B cell (primary cell): ENCODE results near the gene KRCC1. TPM values are rescaled to one million over a fixed set of nuclear protein-coding genes. Genes with fewer than 3 reads are reported as not detected.

Source experiments
- ATAC-seq: fragments of 200-7000 bp; cut with Tn5 transposase; one replicate; pipeline ENCODE4 v1.10.0; 2021; ENCODE audit warnings: low read depth, mild to moderate bottlenecking, moderate number of reproducible peaks, moderate library complexity
- CTCF ChIA-PET: fragments of 350-600 bp; sonication (Branson Sonifier 250); formaldehyde crosslinking; loops from one replicate; lab custom pipeline; 2021; ENCODE audit warnings: antibody characterized with exemption, inconsistent platforms; lab: Charles Lee
- POLR2A ChIA-PET: fragments of 350-600 bp; sonication (Branson Sonifier 250); formaldehyde crosslinking; loops from one replicate; lab custom pipeline; 2021; ENCODE audit warnings: antibody characterized with exemption; lab: Charles Lee
- DNase-seq: peaks from one replicate; pipeline ENCODE4 v3.0.0; 2013
- H2AFZ ChIP-seq: 2 replicates; pipeline ENCODE4 v1.6.1; 2012; ENCODE audit warnings: mild to moderate bottlenecking, low read depth, low read length; ENCODE audit not compliant: insufficient read depth, poor library complexity, severe bottlenecking
- H3K27ac ChIP-seq, 2 donors: 1 replicate in 1 of 2; 2 replicates in 1 of 2; pipeline ENCODE4 v1.5.1; 2012 to 2013; ENCODE audit warnings: low read length in 2 of 2, mild to moderate bottlenecking in 2 of 2, moderate library complexity in 1 of 2
- H3K27me3 ChIP-seq, 4 experiments: fragments of 200-600 bp in 1 of 4; sonication (generic) in 1 of 4; replicated peaks in 1 of 4; 1 replicate in 2 of 4; 2 replicates in 2 of 4; pipeline versions ENCODE4 v1.6.1 to v1.7.0; 2013 to 2016; ENCODE audit warnings: low read length in 3 of 4, mild to moderate bottlenecking in 2 of 4, mixed read lengths in 1 of 4, moderate library complexity in 1 of 4; ENCODE audit not compliant: insufficient read depth in 4 of 4, control insufficient read depth in 3 of 4; ENCODE audit errors: control extremely low read depth in 1 of 4
- H3K36me3 ChIP-seq, 2 experiments: replicated peaks in 1 of 2; 1 replicate in 1 of 2; 2 replicates in 1 of 2; pipeline versions ENCODE4 v1.6.1 to v1.7.1; 2013; ENCODE audit warnings: low read length in 1 of 2; ENCODE audit not compliant: insufficient read depth in 2 of 2, control insufficient read depth in 1 of 2; ENCODE audit errors: control extremely low read depth in 1 of 2, extremely low read depth in 1 of 2
- H3K4me1 ChIP-seq, 2 donors: fragments of 200-600 bp in 1 of 2; sonication (generic) in 1 of 2; 1 replicate in 1 of 2; 2 replicates in 1 of 2; pipeline versions ENCODE4 v1.5.1 to v1.6.1; 2013 to 2017; ENCODE audit warnings: low read length in 2 of 2; ENCODE audit not compliant: control insufficient read depth in 2 of 2, insufficient read depth in 2 of 2
- H3K4me2 ChIP-seq: replicated peaks from 2 replicates; pipeline ENCODE3; 2012; ENCODE audit warnings: mild to moderate bottlenecking, low read depth, low read length; ENCODE audit not compliant: poor library complexity, severe bottlenecking
- H3K4me3 ChIP-seq, 5 experiments: fragments of 200-600 bp in 1 of 5; sonication (generic) in 1 of 5; 1 replicate in 3 of 5; 2 replicates in 2 of 5; pipeline versions ENCODE4 v1.5.1 to v1.7.0; 2011 to 2016; ENCODE audit warnings: low read length in 4 of 5, mild to moderate bottlenecking in 4 of 5, low read depth in 2 of 5, control low read depth in 1 of 5, moderate library complexity in 1 of 5; ENCODE audit not compliant: insufficient read depth in 1 of 5; ENCODE audit errors: control extremely low read depth in 1 of 5, extremely low read depth in 1 of 5
- H3K79me2 ChIP-seq: fragments of 200-600 bp; sonication (generic); one replicate; pipeline ENCODE4 v1.6.0; 2016; ENCODE audit warnings: low read length; ENCODE audit not compliant: control insufficient read depth, insufficient read depth
- H3K9ac ChIP-seq: fragments of 200-600 bp; sonication (generic); 2 replicates; pipeline ENCODE4 v1.6.1; 2017; ENCODE audit warnings: mild to moderate bottlenecking, low read length, moderate library complexity
- H3K9me3 ChIP-seq, 3 donors: one replicate each; pipeline versions ENCODE4 v1.6.1 to v1.7.1; 2013; ENCODE audit warnings: low read length in 2 of 3; ENCODE audit not compliant: control insufficient read depth in 2 of 3, insufficient read depth in 1 of 3; ENCODE audit errors: control extremely low read depth in 1 of 3
- H4K20me1 ChIP-seq: 2 replicates; pipeline ENCODE4 v1.6.0; 2012; ENCODE audit warnings: mild to moderate bottlenecking, low read length; ENCODE audit not compliant: insufficient read depth, control insufficient read depth, poor library complexity, severe bottlenecking
- H3K27ac Mint-ChIP-seq: one replicate; pipeline ENCODE4 v1.8.0; 2021; ENCODE audit warnings: mixed read lengths
- H3K27me3 Mint-ChIP-seq: one replicate; pipeline ENCODE4 v1.8.0; 2021; ENCODE audit warnings: mixed read lengths
- H3K4me1 Mint-ChIP-seq: one replicate; pipeline ENCODE4 v1.8.0; 2021; ENCODE audit warnings: mixed read lengths
- H3K4me3 Mint-ChIP-seq: one replicate; pipeline ENCODE4 v1.8.0; 2021; ENCODE audit warnings: mixed read lengths
- H3K9me3 Mint-ChIP-seq: one replicate; pipeline ENCODE4 v1.8.0; 2022; ENCODE audit warnings: mixed read lengths; ENCODE audit not compliant: insufficient read depth
- EZH2 ChIP-seq: IDR thresholded peaks from 2 replicates; pipeline ENCODE4 v1.6.1; 2012; ENCODE audit warnings: borderline replicate concordance, low read depth, mild to moderate bottlenecking, moderate library complexity, low read length; ENCODE audit not compliant: insufficient read depth, poor library complexity, severe bottlenecking
- WGBS: methylation state at CpG from one replicate; pipeline ENCODE4 v1.1.5; 2013; ENCODE audit warnings: missing lambda C conversion rate; ENCODE audit not compliant: insufficient coverage; 5-methylcytosine and 5-hydroxymethylcytosine counted together
- intact Hi-C: fragments of 100-400 bp; cut with micrococcal nuclease; formaldehyde crosslinking; loops from one replicate; pipeline ENCODE4 v1.10.0; 2022
- polyA plus RNA-seq: library from polyadenylated mRNA; depleted of rRNA; stranded (reverse); fragments of >200 nt; gene quantifications from 2 replicates; pipeline ENCODE4 v1.2.3, GENCODE V29; 2012
- total RNA-seq, 2 donors: library from RNA; stranded (reverse); fragments of 120-200 nt in 1 of 2; gene quantifications; 1 replicate in 1 of 2; 2 replicates in 1 of 2; pipeline versions ENCODE4 v1.2.3 to v1.2.4, GENCODE V29; 2013 to 2022
- TF ChIP-seq, protein P1 (sequence below): fragments of 200-600 bp; IDR thresholded peaks from one replicate; pipeline ENCODE4 v1.8.0; 2022; ENCODE audit warnings: antibody characterized with exemption, mild to moderate bottlenecking

KRCC1 gene
- total and polyA plus RNA-seq, 2 donors (not counting 1 experiment from before 2014, with no cell fraction given) = 11.9 to 27.2 TPM

DNA sequence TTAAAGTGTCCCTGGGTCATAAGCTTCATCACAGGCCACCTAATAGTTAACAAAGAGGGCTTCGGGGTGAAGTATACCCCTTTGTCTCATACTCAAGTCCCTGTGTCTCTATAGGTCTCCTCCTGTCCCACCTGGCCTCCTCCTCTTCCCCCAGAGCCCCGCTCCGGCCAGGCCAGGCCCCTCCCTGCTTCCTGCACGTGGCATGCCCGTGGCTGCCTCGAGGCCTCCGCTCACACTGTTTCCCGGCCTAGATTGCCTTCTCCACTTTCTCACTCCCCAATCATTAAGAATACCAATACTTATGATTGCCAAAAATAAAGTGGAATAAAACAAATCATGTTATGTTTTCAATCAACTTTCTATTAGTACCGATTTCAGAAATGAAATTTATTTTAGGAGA is 30.8 kb upstream of the KRCC1 start:
- no peaks in the 10 kb centered on the region for H3K9me3 ChIP-seq
- CTCF ChIA-PET = no interaction called here
- 79% methylated on average over 3 of the region's 9 CpGs for WGBS
- TF ChIP-seq, protein P1, sequence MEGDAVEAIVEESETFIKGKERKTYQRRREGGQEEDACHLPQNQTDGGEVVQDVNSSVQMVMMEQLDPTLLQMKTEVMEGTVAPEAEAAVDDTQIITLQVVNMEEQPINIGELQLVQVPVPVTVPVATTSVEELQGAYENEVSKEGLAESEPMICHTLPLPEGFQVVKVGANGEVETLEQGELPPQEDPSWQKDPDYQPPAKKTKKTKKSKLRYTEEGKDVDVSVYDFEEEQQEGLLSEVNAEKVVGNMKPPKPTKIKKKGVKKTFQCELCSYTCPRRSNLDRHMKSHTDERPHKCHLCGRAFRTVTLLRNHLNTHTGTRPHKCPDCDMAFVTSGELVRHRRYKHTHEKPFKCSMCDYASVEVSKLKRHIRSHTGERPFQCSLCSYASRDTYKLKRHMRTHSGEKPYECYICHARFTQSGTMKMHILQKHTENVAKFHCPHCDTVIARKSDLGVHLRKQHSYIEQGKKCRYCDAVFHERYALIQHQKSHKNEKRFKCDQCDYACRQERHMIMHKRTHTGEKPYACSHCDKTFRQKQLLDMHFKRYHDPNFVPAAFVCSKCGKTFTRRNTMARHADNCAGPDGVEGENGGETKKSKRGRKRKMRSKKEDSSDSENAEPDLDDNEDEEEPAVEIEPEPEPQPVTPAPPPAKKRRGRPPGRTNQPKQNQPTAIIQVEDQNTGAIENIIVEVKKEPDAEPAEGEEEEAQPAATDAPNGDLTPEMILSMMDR = no peak
- TF ChIP-seq EZH2 = no peak
- intact Hi-C loops = no loop called here
- no peaks in the 10 kb centered on the region for H4K20me1 ChIP-seq
- H3K9ac ChIP-seq = no peak overlapping the region
- H3K4me1 ChIP-seq = peaks cover 9 to 15% of the 10 kb centered on the region in 2 donors
- peaks cover 4% of the 10 kb centered on the region for H3K27me3 Mint-ChIP-seq
- DNase-seq (no peak), ATAC-seq (no peak)
- H3K27ac Mint-ChIP-seq = no peak overlapping the region
- no peak overlapping the region for H2AFZ ChIP-seq
- POLR2A ChIA-PET = no interaction called here
- no peak overlapping the region for H3K4me3 Mint-ChIP-seq
- H3K79me2 ChIP-seq = no peaks in the 10 kb centered on the region
- H3K4me3 ChIP-seq = no peak overlapping the region
- H3K27ac ChIP-seq = no peak overlapping the region
- no peak overlapping the region for H3K4me2 ChIP-seq
- H3K27me3 ChIP-seq = no peaks in the 10 kb centered on the region
- H3K9me3 Mint-ChIP-seq = no peaks in the 10 kb centered on the region
- peaks cover 16% of the 10 kb centered on the region for H3K4me1 Mint-ChIP-seq
- H3K36me3 ChIP-seq = no peaks in the 10 kb centered on the region

GRCh38 chr2:88085602-88086001 is 30.0 kb upstream of the KRCC1 start:
- no peak overlapping the region for H3K4me2 ChIP-seq
- H3K4me1 ChIP-seq = peaks cover 4 to 9% of the 10 kb centered on the region in 2 donors
- Mint-ChIP-seq H3K27me3 (peaks cover 4% of the 10 kb centered on the region), H3K27ac (no peak overlapping the region), H3K4me1 (peaks cover 8% of the 10 kb centered on the region), H3K9me3 (no peaks in the 10 kb centered on the region), H3K4me3 (no peak overlapping the region)
- H3K36me3 ChIP-seq = no peaks in the 10 kb centered on the region
- ChIA-PET CTCF (no interaction called here), POLR2A (no interaction called here)
- H3K4me3 ChIP-seq = no peak overlapping the region
- H4K20me1 ChIP-seq = no peaks in the 10 kb centered on the region
- no peak overlapping the region for H2AFZ ChIP-seq
- DNase-seq = no peak
- no peak for TF ChIP-seq EZH2
- TF ChIP-seq, protein P1 = no peak
- ATAC-seq = no peak
- H3K9ac ChIP-seq = no peak overlapping the region
- intact Hi-C loops = no loop called here
- no peaks in the 10 kb centered on the region for H3K9me3 ChIP-seq
- no peaks in the 10 kb centered on the region for H3K27me3 ChIP-seq
- no peaks in the 10 kb centered on the region for H3K79me2 ChIP-seq
- H3K27ac ChIP-seq = no peak overlapping the region
- WGBS = 87% methylated on average over 3 of the region's 5 CpGs
